SK-N-SH (cell line): ENCODE results near the gene AMIGO1.

Experiments
- CTCF ChIP-seq: fragments of 200-600 bp; sonication (generic); IDR thresholded peaks from 2 replicates; pipeline ENCODE4 v1.6.1; 2017; ENCODE audit warnings: antibody characterized with exemption, mild to moderate bottlenecking, moderate library complexity
- EP300 ChIP-seq, 2 experiments: IDR thresholded peaks; 2 replicates each; pipeline versions ENCODE4 v1.4.0 to v1.6.1; 2012; ENCODE audit warnings: borderline replicate concordance in 1 of 2, low read depth in 1 of 2, low read length in 1 of 2
- POLR2AphosphoS5 ChIP-seq: IDR thresholded peaks from 2 replicates; pipeline ENCODE4 v1.6.1; 2012; ENCODE audit warnings: low read depth, low read length
- RCOR1 ChIP-seq: fragments of 150-350 bp; IDR thresholded peaks from 2 replicates; pipeline ENCODE4 v1.6.1; 2017; ENCODE audit warnings: antibody characterized with exemption, low read length
- REST ChIP-seq: IDR thresholded peaks from 2 replicates; pipeline ENCODE4 v1.6.1; 2012; ENCODE audit warnings: mild to moderate bottlenecking, low read depth, low read length, moderate library complexity
- USF1 ChIP-seq: IDR thresholded peaks from 2 replicates; pipeline ENCODE4 v1.4.0; 2012; ENCODE audit warnings: low read depth, borderline replicate concordance

- no peak for TF ChIP-seq EP300 (IDR thresholded peaks at IDR 0.05; ENCODE audit: borderline replicate concordance in 1 of 2, low read depth in 1 of 2, low read length in 1 of 2)
- TF ChIP-seq CTCF = no peak
- no peak for TF ChIP-seq RCOR1
- no peak for TF ChIP-seq POLR2AphosphoS5
- no peak for TF ChIP-seq USF1
- TF ChIP-seq REST = no peak
Measured at GRCh38 chr1:109479311-109479710, 30.2 kb downstream of the AMIGO1 start.
